AG04449 (cell line): ENCODE measurements around the gene PDE7B.

Experiments used
- CTCF ChIA-PET: fragments of 350-600 bp; formaldehyde crosslinking; extraction: SDS; loops from one replicate; lab custom pipeline; 2021; ENCODE audit warnings: antibody characterized with exemption; lab: Yijun Ruan, JAX
- POLR2A ChIA-PET: fragments of 400-600, 350-600 bp; formaldehyde crosslinking; extraction: SDS; loops from one replicate; lab custom pipeline; 2020; ENCODE audit warnings: antibody characterized with exemption, inconsistent platforms; lab: Yijun Ruan, JAX
- DNase-seq: peaks from one replicate; pipeline ENCODE4 v3.0.0-alpha.2; 2010; ENCODE audit warnings: low read depth, low spot score
- H3K4me3 ChIP-seq: 2 replicates; pipeline ENCODE4 v1.5.1; 2011; ENCODE audit warnings: low read depth, mild to moderate bottlenecking, control low read depth, low read length
- TF ChIP-seq, protein P1 (sequence below): IDR thresholded peaks from one replicate; pipeline ENCODE4 v1.5.1; 2011; ENCODE audit warnings: mild to moderate bottlenecking, moderate library complexity, low read length, control low read depth, inconsistent platforms; ENCODE audit not compliant: insufficient read depth; ENCODE audit errors: missing control alignments

The PDE7B gene

GRCh38 chr6:135987226-135987625 is 135.7 kb downstream of the PDE7B start:
- TF ChIP-seq, protein P1, sequence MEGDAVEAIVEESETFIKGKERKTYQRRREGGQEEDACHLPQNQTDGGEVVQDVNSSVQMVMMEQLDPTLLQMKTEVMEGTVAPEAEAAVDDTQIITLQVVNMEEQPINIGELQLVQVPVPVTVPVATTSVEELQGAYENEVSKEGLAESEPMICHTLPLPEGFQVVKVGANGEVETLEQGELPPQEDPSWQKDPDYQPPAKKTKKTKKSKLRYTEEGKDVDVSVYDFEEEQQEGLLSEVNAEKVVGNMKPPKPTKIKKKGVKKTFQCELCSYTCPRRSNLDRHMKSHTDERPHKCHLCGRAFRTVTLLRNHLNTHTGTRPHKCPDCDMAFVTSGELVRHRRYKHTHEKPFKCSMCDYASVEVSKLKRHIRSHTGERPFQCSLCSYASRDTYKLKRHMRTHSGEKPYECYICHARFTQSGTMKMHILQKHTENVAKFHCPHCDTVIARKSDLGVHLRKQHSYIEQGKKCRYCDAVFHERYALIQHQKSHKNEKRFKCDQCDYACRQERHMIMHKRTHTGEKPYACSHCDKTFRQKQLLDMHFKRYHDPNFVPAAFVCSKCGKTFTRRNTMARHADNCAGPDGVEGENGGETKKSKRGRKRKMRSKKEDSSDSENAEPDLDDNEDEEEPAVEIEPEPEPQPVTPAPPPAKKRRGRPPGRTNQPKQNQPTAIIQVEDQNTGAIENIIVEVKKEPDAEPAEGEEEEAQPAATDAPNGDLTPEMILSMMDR: no peak
- DNase-seq: no peak
- CTCF ChIA-PET: no interaction called here
- POLR2A ChIA-PET: no interaction called here
- H3K4me3 ChIP-seq: no peak overlapping the region

GRCh38 chr6:135990439-135990838 is 138.9 kb downstream of the PDE7B start:
- ChIA-PET POLR2A (no interaction called here), CTCF (no interaction called here)
- H3K4me3 ChIP-seq: no peak overlapping the region
- no peak for DNase-seq
- TF ChIP-seq, protein P1: no peak

DNA sequence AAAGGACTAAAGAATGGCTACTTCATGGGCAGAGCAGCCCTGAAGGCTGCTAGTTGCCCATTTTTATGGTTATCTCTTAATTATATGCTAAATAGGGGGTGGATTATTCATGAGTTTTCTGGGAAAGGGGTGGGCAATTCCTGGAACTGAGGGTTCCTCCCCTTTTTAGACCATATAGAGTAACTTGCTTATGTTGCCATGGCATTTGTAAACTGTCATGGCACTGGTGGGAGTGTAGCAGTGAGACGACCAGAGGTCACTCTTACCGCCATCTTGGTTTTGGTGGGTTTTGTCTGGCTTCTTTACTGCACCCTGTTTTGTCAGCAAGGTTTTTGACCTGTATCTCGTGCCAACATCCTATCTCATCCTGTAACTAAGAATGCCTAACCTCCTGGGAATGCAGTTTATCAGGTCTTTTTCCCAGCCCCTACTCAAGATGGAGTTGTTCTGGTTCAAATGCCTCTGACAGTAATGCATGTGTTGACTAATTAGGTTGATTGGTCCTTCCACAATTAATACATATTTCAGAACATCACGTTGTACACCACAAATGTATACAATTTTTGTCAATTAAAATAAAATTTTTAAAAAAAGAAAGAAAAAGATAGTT is 139.5 kb downstream of the PDE7B start:
- POLR2A ChIA-PET: no interaction called here
- TF ChIP-seq, protein P1: no peak
- H3K4me3 ChIP-seq: no peak overlapping the region
- CTCF ChIA-PET: no interaction called here
- no peak for DNase-seq

DNA sequence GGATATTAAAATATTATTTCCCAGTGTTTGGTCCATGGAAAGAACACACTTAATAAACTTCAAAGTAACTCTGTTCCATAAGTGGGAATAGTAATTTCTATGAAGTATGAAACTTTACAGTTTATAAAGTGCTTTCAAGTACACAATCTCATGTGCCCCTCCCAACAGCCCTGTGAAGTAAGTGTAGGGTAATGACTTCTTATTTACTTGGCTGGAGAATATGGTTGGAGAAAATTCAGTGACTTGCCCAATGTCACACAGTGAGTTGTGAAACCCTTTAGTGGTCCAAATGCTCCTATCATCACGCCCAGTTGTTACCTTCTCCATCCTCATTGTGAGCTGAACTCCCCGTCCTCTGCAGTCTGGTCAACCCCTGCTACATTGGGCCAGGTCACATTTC is 141.2 kb downstream of the PDE7B start:
- TF ChIP-seq, protein P1: no peak
- CTCF ChIA-PET: interaction anchor here (1.0 to 1.5 kb wide), 2 partner anchors 20 to 234 kb away, joined by 3 to 5 read pairs; no protein-coding TSS in a partner anchor
- DNase-seq: no peak
- POLR2A ChIA-PET: no interaction called here
- no peak overlapping the region for H3K4me3 ChIP-seq

GRCh38 chr6:135993361-135993760 is 141.9 kb downstream of the PDE7B start:
- DNase-seq: no peak
- ChIA-PET CTCF (interaction anchor here (1.0 to 1.5 kb wide), 2 partner anchors 19 to 233 kb away, joined by 3 to 5 read pairs; no protein-coding TSS in a partner anchor), POLR2A (no interaction called here)
- TF ChIP-seq, protein P1: no peak
- no peak overlapping the region for H3K4me3 ChIP-seq

DNA sequence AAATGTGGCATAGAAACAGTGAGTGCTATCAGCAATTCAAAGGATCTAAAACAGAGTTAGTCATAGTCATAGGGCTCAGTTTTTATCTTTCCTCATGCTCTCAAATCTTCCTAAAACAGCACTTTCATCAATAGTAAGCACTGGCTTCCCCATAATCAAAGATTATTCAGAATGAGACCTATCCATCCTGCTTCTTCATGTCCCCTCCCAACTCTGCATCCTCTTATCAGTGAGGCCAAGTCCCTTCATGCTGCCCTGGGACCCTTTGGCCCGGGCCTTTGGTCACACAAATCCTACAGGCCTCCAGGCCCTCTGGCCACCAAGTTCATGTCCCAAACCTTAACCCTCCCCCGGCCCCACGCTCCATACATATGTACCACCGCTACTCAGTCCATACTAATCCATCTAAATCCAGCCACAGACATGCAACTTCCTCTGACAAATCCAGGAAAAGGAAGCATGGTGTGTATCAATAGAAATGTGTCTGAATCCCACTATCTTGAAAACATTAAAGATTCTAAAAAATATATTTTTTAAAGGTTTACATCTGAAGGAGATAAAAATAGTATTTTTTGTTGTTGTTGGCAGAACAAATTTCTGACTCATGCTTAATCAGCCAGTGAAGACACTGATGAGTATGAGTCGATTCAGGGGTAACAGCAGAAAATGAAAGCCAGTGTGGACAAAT is 143.5 kb downstream of the PDE7B start:
- POLR2A ChIA-PET: no interaction called here
- no peak overlapping the region for H3K4me3 ChIP-seq
- TF ChIP-seq, protein P1: no peak
- no peak for DNase-seq
- CTCF ChIA-PET: interaction anchor here (1.6 kb wide), 1 partner anchor 231 kb away, joined by 4 read pairs; no protein-coding TSS in a partner anchor
